ENCODE data around the gene CHERP.

DNA sequence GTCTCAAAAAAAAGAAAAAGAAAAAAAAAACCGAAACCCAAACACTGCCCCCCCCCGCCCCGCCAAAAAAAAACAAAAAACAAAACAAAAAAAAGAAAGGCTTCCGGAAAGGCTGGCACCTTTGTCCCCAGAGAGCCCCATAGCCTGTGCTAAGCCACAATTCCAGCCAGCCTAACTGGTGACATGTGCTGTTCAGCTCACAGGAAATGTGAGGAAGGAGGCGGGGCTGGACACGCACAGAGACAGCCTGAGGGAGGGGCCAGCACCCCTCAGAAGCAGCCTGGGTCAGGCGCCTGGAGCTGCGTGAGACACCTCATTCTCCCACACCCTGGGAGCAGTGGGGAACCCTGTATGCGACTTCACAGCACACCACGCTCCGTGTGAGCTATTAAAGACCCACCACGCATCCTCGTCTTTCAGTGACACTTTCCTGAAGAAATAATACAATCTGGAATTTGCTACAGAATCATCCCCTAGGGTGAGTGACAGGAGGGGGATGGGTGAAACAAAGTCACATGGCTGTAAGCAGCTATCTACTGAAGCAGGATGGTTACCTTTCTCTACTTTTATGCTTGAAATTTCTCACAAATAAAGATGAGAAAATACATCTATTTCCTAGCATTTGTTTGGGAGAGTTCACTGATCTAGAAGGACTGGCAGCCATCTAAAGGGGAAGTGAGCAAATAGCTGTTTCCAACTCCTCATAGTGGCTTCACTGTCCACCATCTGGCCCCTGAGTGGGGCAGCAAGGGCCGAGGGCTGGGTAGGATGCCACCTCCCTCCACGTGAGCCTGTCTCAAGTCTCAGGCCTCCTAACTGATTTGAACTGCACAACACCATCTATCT is 42.2 kb upstream of the CHERP start:
- TF ChIP-seq, protein P1, sequence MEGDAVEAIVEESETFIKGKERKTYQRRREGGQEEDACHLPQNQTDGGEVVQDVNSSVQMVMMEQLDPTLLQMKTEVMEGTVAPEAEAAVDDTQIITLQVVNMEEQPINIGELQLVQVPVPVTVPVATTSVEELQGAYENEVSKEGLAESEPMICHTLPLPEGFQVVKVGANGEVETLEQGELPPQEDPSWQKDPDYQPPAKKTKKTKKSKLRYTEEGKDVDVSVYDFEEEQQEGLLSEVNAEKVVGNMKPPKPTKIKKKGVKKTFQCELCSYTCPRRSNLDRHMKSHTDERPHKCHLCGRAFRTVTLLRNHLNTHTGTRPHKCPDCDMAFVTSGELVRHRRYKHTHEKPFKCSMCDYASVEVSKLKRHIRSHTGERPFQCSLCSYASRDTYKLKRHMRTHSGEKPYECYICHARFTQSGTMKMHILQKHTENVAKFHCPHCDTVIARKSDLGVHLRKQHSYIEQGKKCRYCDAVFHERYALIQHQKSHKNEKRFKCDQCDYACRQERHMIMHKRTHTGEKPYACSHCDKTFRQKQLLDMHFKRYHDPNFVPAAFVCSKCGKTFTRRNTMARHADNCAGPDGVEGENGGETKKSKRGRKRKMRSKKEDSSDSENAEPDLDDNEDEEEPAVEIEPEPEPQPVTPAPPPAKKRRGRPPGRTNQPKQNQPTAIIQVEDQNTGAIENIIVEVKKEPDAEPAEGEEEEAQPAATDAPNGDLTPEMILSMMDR (conservative IDR thresholded peaks at IDR 0.05), result no peak
- TF ChIP-seq ZFX (IDR thresholded peaks at IDR 0.05), result no peak
